HEK293 (cell line): Measurements from ENCODE around the gene SLC9C1.

Experiments
- CTCF ChIP-seq: fragments of 450-650 bp; formaldehyde crosslinking; IDR thresholded peaks from 2 replicates; pipeline ENCODE4 v1.5.1; 2016; ENCODE audit warnings: missing biosample characterization, missing genetic modification characterization
- REPIN1 ChIP-seq: fragments of 450-650 bp; formaldehyde crosslinking; IDR thresholded peaks from 2 replicates; pipeline ENCODE4 v1.5.1; 2017; ENCODE audit warnings: missing biosample characterization, missing genetic modification characterization, low read depth
- SETDB1 ChIP-seq: IDR thresholded peaks from one replicate; pipeline ENCODE4 v1.6.1; 2017; ENCODE audit warnings: mild to moderate bottlenecking, low read length, moderate library complexity, mixed read lengths; ENCODE audit not compliant: insufficient read length
- ZBTB11 ChIP-seq: fragments of 450-650 bp; formaldehyde crosslinking; conservative IDR thresholded peaks from 2 replicates; pipeline ENCODE4 v1.5.1; 2016; ENCODE audit warnings: low read depth, missing biosample characterization, missing genetic modification characterization
- ZFHX2 ChIP-seq: fragments of 450-650 bp; formaldehyde crosslinking; conservative IDR thresholded peaks from 2 replicates; pipeline ENCODE4 v1.5.1; 2016; ENCODE audit warnings: missing biosample characterization, missing genetic modification characterization
- ZNF138 ChIP-seq: fragments of 450-650 bp; formaldehyde crosslinking; IDR thresholded peaks from 2 replicates; pipeline ENCODE4 v1.5.1; 2016; ENCODE audit warnings: missing biosample characterization, missing genetic modification characterization, borderline replicate concordance
- ZNF24 ChIP-seq: fragments of 450-650 bp; formaldehyde crosslinking; IDR thresholded peaks from 2 replicates; pipeline ENCODE4 v1.5.1; 2016; ENCODE audit warnings: missing biosample characterization, missing genetic modification characterization
- ZNF324 ChIP-seq: fragments of 450-650 bp; formaldehyde crosslinking; IDR thresholded peaks from 2 replicates; pipeline ENCODE4 v1.5.1; 2016; ENCODE audit warnings: missing biosample characterization, missing genetic modification characterization
- ZNF521 ChIP-seq: fragments of 450-650 bp; formaldehyde crosslinking; IDR thresholded peaks from 2 replicates; pipeline ENCODE4 v1.5.1; 2017; ENCODE audit warnings: missing biosample characterization, mild to moderate bottlenecking, missing genetic modification characterization

DNA sequence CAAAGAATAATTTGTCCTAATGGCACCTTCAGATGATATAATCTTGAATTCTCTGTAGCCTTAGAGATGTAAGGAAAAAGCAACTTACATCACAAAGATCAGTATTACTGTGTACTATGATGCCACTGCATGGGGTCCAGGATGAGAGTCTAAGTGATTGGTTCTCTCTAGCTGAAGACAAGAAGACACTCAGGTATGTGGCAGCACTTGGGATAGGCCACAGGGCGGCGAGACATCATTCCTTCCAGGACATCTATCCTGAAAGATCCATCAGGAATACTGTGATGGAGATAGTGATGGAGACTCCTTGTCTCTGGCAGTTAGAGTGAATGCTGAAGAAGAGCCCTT is 41.4 kb upstream of the SLC9C1 start:
- TF ChIP-seq SETDB1, result no peak
- TF ChIP-seq ZFHX2 (tag by site-specific recombination), result no peak
- no peak for TF ChIP-seq CTCF (tag by site-specific recombination)
- no peak for TF ChIP-seq ZBTB11
- TF ChIP-seq REPIN1 (tag by site-specific recombination), result no peak
- no peak for TF ChIP-seq ZNF138 (tag by site-specific recombination)
- no peak for TF ChIP-seq ZNF324
- no peak for TF ChIP-seq ZNF521 (tag by site-specific recombination)
- TF ChIP-seq ZNF24 (tag by site-specific recombination), result no peak
